GM21529 (cell line): ENCODE measurements around the gene SETSIP.
"Not testable (repeated sequence)": the region's sequence is repeated elsewhere in the genome, so short reads cannot be mapped to it uniquely, and the experiment has no call there.

Experiments used
- ATAC-seq: cut with Tn5 transposase; IDR thresholded peaks from one replicate; pipeline ENCODE4 v1.9.1; 2021; ENCODE audit not compliant: unreplicated experiment

SETSIP gene, protein sequence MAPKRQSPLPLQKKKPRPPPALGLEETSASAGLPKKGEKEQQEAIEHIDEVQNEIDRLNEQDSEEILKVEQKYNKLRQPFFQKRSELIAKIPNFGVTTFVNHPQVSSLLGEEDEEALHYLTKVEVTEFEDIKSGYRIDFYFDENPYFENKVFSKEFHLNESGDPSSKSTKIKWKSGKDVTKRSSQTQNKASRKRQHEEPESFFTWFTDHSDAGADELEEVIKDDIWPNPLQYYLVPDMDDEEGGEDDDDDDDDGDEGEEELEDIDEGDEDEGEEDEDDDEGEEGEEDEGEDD

DNA sequence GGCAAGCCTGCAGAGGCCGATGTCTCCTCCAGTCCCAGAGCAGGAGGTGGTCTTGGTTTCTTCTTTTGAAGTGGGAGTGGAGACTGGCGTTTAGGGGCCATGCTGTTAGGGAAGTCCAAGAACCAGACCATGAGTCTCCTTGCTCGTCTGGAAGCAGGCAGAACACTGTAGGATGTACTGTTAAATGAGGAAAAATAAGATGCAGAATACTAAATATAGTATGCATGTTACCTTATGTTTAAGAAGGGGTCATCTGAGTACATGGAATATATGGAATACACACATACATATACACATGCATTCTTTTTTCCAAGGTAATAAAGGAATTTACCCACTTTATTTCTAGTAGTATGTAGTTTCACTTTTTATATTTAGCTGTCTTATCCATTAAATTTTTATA, at the start of gene SETSIP:
Gene SETSIP (minus strand): TSS at position 101 of the 400 bp plus-strand sequence. CDS start 0 bp downstream, at position 101.
- no peak for ATAC-seq

DNA sequence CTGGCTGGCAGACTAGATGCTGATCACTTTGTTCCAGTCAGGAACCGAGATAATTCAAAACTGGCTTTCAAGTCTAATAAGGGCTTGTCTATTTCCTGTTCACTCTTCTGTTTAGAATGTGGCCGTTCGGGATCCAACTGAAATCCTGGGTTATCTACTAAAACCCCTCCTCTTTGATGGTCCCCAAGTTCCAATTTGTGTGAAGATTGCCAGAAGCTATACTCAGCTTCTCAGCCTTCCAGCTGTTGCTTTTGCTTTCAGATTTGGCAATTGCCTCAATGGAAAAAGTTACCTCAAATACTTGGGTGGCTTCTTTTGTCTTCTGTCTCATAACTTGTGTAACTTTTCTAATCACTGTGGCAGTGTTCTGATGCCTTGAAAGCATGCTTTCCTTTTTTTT, 48.7 kb upstream of the SETSIP start:
- no peak for ATAC-seq

DNA sequence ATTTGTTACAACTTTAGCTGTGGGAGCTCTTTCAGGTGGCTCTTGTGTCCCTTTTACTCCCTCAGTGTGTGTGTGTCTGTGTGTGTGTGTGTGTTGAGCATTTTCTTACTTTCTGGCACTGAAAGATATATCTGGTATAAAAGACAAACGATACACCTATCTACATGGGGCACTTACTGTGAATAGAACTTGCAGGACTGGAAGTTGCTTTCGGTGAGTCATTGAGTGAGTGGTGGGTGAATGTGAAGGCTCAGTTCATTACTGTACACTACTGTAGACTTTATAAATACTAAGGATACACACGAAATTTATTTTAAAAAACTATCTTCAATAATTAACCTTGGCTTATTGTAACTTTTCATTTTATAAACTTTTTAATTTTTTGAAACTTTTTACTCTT, 43.6 kb upstream of the SETSIP start:
- ATAC-seq: no peak

DNA sequence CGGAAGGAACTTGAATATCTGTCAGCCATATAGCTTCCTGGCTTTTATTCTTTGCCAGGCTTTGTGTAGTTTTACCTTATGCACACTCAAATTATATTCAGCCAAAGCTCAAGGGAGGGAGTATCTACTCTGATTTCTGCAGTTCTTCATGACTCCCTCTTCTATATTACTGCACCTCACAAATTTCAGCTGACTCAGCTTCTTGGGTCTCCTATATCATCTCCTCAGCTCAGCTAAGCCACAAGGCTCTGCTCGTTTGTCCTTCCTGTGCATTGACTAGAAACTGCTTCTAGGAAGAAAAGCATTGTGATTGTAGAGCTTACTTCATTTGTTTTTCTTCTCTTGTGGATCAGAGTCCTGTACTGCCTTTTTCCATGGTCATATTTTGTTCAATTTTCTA, 42.3 kb upstream of the SETSIP start:
- ATAC-seq: no peak

DNA sequence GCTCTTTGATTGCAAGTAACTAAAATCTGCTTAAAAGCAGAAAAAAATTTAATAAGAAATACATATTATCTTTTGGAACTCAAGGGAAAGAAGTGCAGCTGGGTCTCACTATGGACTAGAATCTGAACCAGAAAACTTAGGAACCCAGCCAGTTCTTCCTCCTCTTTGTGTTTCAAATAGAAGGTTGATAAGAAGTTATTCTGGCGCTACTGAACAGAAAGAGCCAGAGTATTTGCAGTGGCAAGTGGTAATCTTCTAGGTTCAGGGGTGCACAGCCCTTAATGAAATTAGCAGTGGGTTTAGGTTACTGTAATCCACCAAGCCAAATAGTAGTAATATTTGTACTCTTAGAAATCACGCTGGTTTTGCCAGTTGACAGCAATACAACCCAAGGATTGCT, 33.4 kb upstream of the SETSIP start:
- no peak for ATAC-seq

DNA sequence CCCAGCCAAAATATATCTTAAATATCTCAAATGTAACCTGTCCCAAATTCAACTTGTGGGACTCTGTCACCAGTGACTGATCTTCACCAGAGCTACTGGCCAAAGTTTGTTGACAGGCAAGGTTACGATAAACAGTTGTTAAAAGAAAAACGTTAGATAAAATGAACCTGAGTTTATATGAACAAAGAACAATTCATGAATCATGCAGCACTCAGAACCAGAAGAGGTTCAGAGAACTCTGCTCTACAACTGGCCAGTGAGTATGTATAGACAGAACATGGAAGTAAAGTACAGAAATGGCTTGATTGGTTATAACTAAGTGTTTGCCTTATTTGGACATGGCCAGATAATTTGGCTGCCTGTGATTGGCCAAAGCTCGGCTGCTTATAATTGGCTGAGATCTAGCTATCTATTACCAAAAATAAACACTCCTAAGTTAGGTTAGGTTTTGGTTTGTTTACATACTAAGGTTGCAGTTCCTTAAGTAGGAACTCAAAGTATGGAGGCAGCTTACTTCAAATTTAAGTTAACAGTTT, 30.4 kb upstream of the SETSIP start:
- no peak for ATAC-seq

DNA sequence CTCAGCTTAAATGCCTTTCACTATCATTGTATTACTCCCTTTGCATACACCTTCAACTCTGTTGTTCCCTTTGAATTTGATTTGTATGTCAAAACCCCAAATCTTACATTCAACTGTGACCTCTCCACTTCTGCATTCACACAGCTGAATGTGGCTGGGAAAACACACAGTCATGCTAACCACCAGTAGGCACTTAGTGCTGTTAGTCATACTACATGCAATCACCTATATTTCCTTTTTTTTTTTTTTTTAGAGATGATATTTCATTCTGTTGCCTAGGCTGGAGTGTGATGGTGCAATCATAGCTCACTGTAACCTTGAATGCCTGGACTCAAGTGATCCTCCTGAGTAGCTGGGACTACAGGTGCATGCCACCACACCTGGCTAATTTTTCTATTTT, 21.1 kb upstream of the SETSIP start:
- ATAC-seq: no peak

DNA sequence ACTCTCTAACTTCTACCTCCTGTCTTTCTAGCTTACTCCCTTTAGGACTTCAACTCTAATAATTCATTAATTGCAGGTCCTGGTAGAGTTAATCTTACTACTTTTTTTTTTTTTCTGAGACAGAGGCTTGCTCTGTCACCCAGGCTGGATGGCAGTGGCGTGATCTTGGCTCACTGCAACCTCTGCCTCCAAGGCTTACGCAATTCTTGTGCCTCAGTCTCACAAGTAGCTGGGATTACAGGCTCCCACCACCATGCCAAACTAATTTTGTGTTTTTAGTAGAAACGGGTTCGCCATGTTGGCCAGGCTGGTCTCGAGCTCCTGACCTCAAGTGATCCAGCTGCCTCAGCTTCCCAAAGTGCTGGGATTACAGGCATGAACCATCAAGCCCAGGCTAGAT, 20.7 kb upstream of the SETSIP start:
- no peak for ATAC-seq

DNA sequence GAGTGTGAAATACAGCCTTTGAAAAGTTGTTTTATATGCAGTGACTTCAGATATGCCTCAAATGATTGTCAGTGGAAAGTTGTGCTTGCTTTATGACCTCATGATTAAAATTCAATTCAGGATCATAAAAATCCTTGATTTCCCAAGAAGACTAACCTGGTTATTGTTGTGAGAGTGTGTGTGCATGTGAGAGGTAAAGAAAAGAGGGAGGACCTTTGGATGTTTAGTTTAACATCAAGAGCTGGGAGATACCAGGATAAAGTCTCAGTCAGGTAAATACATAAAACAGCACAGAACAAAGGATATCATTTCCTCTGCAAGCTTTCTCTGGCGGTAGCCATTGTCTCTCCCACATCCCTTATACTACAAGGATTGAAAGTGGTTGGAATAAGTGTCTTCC, 19.4 kb upstream of the SETSIP start:
- no peak for ATAC-seq

DNA sequence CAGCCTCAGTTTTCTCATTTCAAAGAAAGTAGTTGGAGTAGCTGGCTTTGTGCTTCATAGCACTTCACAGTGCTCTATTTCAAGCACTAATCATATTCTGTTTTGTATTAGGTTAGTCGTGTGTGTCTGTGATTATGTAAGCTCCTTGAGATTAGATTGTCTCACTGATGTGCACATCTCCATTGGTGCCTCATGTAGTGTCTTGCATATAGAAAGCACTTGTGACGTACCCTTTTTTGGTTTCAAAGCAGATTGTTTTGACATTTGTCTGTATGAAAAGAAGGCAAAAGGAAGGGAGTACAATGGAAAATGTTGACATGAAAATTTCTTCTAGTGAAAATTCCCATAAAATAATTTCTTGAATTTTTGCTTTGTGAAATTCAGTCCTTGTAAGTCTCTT, 18.9 kb upstream of the SETSIP start:
- ATAC-seq: no peak

DNA sequence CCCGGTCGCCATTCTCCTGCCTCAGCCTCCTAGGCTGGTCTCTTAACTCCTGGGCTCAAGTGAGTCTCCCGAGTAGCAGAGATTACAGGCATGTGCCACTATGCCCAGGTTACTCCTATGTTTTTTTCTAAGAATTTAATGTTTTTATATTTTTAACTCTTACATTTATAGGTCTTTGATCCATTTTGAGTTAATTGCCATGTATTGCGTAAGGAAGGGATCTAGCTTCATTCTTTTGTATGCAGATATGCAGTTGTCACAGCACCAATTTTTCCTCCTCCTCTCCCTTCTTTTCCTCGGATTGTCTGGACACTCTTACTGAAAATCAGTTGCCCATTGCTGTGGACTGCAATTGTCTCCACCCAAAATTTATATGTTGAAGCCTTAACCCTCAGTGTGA, 16.4 kb upstream of the SETSIP start:
- ATAC-seq: no peak

DNA sequence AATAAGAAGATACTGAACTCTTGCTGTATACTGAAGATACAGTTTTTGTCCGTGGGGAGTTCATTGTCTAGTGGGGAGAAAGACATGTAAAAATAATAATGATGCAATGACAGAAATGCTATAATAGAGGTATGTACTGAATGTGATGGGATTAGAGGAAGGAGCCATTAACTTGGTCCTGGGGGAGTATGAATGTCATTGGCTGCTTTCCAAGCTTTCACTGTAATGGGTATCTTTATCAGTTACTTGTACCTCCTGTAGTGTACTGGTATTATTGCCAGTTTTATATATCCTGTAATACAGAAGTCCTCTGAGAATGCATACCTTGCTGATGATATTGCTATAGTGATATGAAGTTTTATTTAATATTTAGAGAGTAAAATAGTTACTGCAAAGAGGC, 12.3 kb upstream of the SETSIP start:
- ATAC-seq: no peak

DNA sequence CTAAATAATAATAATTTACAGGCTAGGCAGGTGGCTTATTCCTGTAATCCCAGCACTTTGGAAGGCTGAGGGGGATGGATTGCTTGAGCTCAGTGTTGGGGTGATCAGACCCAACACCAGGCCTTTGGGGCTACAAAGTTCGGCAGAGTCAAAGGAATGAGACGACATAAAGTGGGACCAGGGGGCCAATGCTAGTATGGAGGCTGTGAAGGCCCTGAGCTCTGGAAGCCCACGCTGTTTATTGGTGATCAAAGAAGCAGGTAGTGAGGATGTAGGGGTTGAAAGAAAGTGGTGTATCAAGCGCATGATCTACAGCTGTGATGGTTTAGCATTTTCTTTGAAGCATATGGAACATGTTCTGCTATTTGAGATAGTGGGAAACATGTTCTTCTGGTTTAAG, 10.5 kb upstream of the SETSIP start:
- no peak for ATAC-seq

DNA sequence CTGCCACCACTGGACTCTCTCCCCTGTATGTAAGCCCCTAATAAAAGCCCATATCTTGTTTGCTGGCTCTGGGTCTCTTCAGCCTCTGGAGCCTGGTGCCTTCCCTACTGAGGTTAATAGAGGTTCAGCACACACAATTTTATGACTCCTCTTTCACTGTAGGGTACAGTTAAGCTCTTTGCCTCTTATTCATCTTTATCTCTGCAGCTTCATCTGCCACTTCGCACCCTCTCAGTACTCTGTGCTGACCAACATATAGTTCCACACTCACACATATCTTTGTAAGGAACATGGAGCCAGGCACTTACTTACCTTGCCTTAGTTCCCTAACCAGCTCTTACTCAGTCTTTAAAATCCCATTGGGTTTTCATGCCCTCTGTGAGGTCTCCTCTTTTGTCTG, 9.4 kb upstream of the SETSIP start:
- no peak for ATAC-seq

DNA sequence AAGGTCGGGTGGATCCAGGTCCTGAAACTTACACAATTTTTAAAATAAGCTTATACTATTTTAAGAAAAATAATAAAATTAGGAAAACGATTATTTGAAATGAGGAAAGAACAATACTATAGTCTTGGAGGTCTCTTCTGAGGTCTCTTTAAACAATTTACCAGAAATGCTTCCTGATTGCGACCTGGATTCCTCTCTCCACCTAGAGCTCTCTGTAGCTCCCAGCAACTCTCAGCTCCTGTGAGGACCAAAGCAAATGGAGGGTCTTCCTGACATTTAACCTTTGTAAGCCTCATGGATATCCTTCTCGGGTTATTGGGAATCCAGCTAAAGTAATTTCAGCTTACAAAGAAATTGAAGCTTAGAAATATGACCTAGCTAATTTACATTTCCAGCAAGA, 5.8 kb upstream of the SETSIP start:
- ATAC-seq: no peak

DNA sequence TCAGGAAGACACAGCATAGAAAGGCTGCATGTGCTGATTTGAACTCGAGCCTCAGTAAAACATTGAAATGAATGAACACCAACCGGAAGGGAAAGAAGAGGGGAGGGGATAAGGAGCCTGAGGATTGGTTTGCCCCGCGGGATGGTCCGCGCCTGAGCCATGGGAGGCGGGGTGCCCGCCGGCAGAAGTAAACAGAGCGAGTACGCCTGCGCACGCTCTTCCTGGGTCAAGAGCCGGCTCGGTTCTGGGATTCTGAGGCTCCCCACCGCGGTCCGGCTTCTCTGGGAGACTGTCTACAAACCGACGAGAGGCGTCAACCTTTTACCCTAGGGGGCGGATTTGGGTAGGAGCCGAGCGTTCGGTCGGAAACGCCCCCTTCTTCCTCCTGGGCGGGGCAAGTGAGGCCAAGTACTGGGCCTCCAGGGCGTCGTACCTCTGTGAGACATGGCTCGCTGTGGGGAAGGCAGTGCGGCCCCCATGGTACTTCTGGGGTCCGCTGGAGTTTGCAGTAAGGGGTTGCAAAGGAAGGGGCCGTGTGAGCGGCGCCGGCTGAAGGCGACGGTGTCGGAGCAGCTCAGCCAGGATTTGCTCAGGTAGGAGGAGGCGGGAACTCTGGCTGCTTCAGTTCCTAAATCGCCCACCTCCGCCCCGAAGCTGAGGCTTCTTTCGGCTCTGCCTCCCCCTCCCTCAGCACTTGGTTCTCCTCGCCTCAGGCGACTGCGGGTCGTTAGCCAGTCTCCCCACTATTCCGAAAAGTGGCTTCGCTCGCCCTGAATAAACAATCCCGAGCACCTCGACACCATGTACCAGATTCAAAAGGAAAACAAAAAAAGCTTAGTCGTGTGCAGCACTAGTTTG, 5.1 kb upstream of the SETSIP start, which contains the start of gene BTBD8:
Gene BTBD8 (plus strand): TSS at position 218 of the 858 bp plus-strand sequence. CDS start 227 bp downstream, at position 445.
- peak; percentile 97 for ATAC-seq

DNA sequence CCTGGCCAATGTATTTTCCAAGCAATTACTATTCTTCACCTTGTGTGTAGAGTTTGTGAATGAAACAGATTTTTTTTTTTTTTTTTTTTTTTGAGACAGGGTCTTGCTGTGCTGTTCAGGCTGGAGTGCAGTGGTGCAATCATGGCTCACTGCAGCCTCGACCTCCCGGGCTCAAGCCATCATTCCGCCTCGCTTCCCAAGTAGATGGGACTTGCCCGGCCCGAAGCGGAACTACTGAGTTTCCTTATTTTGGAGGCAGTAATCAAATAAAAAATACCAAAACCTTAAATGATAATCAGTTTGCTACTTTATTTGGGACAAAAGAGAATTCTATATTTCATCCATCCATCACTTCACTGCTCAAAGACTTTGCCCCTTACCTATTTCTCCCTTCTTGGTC, 4.2 kb upstream of the SETSIP start:
- ATAC-seq: no peak

DNA sequence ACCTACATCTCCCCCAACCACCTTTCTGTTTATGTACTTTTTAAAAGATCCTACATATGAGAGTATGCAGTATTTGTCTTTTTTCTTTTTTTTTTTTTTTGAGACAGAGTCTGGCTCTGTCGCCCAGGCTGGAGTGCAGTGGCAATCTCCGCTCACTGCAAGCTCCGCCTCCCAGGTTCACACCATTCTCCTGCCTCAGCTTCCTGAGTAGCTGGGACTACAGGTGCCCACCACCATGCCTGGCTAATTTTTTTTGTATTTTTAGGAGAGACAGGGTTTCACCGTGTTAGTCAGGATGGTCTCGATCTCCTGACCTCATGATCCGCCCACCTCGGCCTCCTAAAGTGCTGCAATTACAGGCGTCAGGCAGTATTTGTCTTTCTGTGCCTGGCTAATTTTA, 2.9 kb upstream of the SETSIP start:
- not testable (repeated sequence) for ATAC-seq

DNA sequence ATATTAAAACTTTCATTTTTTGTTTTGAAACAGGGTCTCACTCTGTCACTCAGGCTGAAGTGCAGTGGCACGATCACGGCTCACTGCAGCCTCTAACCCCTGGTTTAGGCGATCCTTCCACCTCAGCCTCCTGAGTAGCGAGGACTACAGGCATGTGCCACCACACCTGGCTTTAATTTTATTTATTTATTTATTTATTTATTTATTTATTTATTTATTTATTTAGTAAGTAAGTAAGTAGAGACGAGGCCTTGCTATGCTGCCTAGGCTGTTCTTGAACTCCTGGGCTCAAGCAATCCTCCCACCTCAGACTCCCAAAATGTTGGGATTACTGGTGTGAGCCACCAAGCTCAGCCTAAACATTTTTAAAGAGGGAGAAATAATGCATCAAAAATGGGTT, 1.2 kb upstream of the SETSIP start:
- no peak for ATAC-seq

DNA sequence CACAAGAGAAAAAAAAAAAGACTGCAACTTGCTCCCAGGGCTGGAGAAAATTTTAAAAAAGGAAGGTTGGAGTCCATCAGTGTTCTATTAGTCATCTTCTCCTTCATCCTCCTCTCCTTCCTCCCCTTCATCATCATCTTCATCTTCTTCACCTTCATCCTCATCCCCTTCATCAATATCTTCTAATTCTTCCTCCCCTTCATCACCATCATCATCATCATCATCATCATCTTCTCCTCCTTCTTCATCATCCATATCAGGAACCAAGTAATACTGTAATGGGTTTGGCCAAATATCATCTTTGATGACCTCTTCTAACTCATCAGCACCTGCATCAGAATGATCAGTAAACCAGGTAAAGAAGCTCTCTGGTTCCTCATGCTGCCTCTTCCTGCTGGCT, 765 bp downstream of the SETSIP start:
- ATAC-seq: not testable (repeated sequence)

DNA sequence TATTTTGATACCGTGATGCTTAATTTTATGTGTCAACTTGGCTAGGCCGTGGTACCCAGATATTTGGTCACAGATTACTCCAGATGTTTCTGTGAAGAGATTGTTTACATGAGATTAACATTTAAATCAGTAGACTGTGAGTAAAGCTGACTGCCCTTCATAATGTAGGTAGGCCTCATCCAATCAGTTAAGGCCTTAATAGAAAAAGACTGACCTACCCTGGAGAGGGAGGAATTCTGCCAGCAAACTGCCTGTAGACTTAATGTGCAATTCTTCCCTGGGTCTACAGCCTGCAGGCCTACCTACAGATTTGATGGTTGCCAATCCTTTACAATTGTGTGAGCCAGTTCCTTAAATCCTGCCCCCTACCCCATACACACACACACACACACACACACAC, 4.3 kb downstream of the SETSIP start:
- ATAC-seq: no peak

DNA sequence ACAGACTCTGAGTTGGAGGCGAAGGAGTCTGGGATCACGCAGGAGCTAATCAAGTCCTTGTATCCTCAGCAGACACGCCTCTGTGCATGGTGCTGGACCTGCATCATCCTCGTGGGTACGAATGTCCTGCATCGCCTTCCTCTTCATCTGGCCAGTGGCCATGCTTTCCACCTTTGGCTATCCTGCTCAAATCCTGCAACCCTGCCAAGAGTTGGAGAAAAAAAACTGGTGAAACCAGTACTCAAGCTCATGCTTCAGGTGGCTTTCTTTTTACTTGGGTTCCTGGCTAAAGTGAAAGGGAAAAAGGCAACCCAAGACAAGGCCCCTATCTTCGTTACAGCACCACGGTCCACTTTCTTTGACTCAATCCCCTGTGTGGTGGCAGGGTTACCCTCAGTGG, 8.9 kb downstream of the SETSIP start:
- ATAC-seq: no peak
